ENCODE measurements around the gene MORC3. TPM values are rescaled to one million over a fixed set of nuclear protein-coding genes. Genes with fewer than 3 reads are reported as not detected.
"Not testable (repeated sequence)": the region's sequence is repeated elsewhere in the genome, so short reads cannot be mapped to it uniquely, and the experiment has no call there.

MORC3 gene
- total and polyA plus RNA-seq, 9 of the 15 experiments (the other 6 are each of a cell fraction or from before 2014, with no cell fraction given), result 12.7 to 53.7 (median 36.0) TPM

DNA sequence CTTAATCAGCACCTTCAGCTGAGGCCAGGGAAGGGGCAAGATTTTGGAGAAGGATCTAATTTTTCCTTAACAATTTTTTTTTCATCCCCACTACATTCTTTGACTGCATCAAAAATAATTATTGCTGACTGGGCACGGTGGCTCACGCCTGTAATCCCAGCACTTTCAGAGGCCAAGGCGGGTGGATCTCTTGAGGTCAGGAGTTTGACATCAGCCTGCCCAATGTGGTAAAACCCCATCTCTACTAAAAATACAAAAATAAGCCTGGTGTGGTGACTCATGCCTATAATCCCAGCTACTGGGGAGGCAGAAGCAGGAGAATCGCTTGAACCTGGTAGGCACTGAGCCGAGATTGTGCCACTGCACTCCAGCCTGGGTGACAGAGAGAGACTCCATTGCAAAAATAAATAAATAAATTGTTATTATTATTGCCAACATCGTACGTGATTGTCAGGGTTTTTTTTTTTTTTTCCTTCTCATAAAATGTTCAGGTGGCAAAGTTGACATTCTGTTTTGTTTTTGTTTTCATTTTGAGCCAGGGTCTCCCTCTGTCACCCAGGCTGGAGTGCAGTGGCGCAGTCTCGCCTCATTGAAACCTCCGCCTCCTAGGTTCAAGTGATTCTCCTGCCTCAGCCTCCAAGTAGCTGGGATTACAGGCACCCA is 37.3 kb upstream of the MORC3 start (continued):
- TF ChIP-seq, protein P1, sequence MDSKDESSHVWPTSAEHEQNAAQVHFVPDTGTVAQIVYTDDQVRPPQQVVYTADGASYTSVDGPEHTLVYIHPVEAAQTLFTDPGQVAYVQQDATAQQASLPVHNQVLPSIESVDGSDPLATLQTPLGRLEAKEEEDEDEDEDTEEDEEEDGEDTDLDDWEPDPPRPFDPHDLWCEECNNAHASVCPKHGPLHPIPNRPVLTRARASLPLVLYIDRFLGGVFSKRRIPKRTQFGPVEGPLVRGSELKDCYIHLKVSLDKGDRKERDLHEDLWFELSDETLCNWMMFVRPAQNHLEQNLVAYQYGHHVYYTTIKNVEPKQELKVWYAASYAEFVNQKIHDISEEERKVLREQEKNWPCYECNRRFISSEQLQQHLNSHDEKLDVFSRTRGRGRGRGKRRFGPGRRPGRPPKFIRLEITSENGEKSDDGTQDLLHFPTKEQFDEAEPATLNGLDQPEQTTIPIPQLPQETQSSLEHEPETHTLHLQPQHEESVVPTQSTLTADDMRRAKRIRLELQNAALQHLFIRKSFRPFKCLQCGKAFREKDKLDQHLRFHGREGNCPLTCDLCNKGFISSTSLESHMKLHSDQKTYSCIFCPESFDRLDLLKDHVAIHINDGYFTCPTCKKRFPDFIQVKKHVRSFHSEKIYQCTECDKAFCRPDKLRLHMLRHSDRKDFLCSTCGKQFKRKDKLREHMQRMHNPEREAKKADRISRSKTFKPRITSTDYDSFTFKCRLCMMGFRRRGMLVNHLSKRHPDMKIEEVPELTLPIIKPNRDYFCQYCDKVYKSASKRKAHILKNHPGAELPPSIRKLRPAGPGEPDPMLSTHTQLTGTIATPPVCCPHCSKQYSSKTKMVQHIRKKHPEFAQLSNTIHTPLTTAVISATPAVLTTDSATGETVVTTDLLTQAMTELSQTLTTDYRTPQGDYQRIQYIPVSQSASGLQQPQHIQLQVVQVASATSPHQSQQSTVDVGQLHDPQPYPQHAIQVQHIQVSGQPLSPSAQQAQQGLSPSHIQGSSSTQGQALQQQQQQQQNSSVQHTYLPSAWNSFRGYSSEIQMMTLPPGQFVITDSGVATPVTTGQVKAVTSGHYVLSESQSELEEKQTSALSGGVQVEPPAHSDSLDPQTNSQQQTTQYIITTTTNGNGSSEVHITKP (IDR thresholded peaks at IDR 0.05; ENCODE audit: partially characterized antibody), result peak; percentile 50
- TF ChIP-seq TBL1XR1 (IDR thresholded peaks at IDR 0.05; ENCODE audit: low read length in 2 of 2), result no peak
- peak; percentile 46 for TF ChIP-seq MAFF (IDR thresholded peaks at IDR 0.05; ENCODE audit: low read length)
- TF ChIP-seq FOS (IDR thresholded peaks at IDR 0.05; ENCODE audit: extremely low read depth, insufficient read length), result no peak
- TF ChIP-seq, protein P2, sequence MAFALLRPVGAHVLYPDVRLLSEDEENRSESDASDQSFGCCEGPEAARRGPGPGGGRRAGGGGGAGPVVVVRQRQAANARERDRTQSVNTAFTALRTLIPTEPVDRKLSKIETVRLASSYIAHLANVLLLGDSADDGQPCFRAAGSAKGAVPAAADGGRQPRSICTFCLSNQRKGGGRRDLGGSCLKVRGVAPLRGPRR (CRISPR knock-in tag; IDR thresholded peaks at IDR 0.05), result no peak
- TF ChIP-seq LCOR (CRISPR knock-in tag; IDR thresholded peaks at IDR 0.05), result no peak
- peak; percentile 65; the same call in 1 of the 2 replicates for TF ChIP-seq C11orf30 (IDR thresholded peaks at IDR 0.05; ENCODE audit: low read depth)
- peak; percentile 62; the same call in 1 of the 2 replicates for TF ChIP-seq MAFG (tag; conservative IDR thresholded peaks at IDR 0.05)
- peak; percentile 81 for TF ChIP-seq ZNF316 (IDR thresholded peaks at IDR 0.05)
- peak; percentile 56 for TF ChIP-seq MAFK (IDR thresholded peaks at IDR 0.05; ENCODE audit: low read length)
- TF ChIP-seq ZKSCAN8 (CRISPR knock-in tag; IDR thresholded peaks at IDR 0.05), result no peak

DNA sequence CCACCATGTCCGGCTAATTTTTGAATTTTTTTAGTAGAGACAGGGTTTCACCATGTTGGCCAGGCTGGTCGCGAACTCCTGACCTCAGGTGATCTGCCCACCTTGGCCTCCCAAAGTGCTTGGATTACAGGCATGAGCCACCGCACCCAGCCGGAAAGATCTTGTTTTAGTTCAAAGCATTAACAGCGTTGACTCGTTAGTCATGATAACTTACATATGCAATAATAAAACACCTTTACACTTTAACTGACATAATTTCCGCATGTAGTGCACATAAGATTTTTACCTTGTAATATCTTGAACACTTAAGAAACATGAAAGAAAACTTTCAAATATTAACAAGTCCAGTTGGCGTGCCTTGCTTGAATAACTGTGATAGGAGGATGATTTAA is 36.8 kb upstream of the MORC3 start:
- H3K9me3 ChIP-seq (replicated peaks; ENCODE audit: control insufficient read depth, insufficient read depth, low read depth, low read length); H3K4me3 ChIP-seq; FAIRE-seq; ATAC-seq; CTCF ChIA-PET (ENCODE audit: low intra/inter-chr PET ratio); H3K4me1 ChIP-seq (replicated peaks in 1 of 2; ENCODE audit: control insufficient read depth in 2 of 2, insufficient read depth in 2 of 2, low read length in 2 of 2); DNase-seq (ENCODE audit: extremely low read depth in 1 of 4, low spot score in 3 of 4); POLR2A ChIA-PET; H3K36me3 ChIP-seq (ENCODE audit: control insufficient read depth, insufficient read depth, low read length); BruUV-seq (replicated peaks); H3K27ac ChIP-seq (ENCODE audit: extremely low read depth, low read depth, low read length); H3K9ac ChIP-seq (ENCODE audit: insufficient read depth in 1 of 2, low read depth in 2 of 2, low read length in 2 of 2); H4K20me1 ChIP-seq (replicated peaks; ENCODE audit: control insufficient read depth, insufficient read depth, low read length); H2AFZ ChIP-seq (ENCODE audit: low read depth, low read length); H3K9me1 ChIP-seq (ENCODE audit: control insufficient read depth, insufficient read depth, low read length); H3K4me2 ChIP-seq (ENCODE audit: insufficient read depth, low read length); H3K79me2 ChIP-seq (ENCODE audit: control insufficient read depth, insufficient read depth, low read length); in situ Hi-C loops (cut with MboI): not testable (repeated sequence)
- 34% methylated on average over 9 of the region's 9 CpGs for WGBS (ENCODE audit: insufficient coverage, low coverage, missing lambda C conversion rate)
- intact Hi-C loops (cut with micrococcal nuclease), result loop anchor here (5.0 kb wide), 1 partner anchor 49 kb away; no protein-coding TSS in a partner anchor
- H3K27me3 ChIP-seq (ENCODE audit: control insufficient read depth in 2 of 2, insufficient read depth in 2 of 2, low read length in 2 of 2), result peaks cover 24% of the 10 kb centered on the region in 2 experiments
